SJCRH30 (cell line): Measurements from ENCODE around the gene OCLN. TPM values are rescaled to one million over a fixed set of nuclear protein-coding genes. Genes with fewer than 3 reads are reported as not detected.
"Not testable (repeated sequence)": the region's sequence is repeated elsewhere in the genome, so short reads cannot be mapped to it uniquely, and the experiment has no call there.

Experiments
- DNase-seq, 2 experiments: peaks; one replicate each; pipeline ENCODE4 v3.0.0-alpha.2; 2015 to 2020
- H3K27ac ChIP-seq: fragments of 250-450 bp; sonication (Bioruptor Pico); 2 replicates; pipeline ENCODE4 v1.5.1; 2020; ENCODE audit warnings: mild to moderate bottlenecking, moderate library complexity
- H3K27me3 ChIP-seq: fragments of 250-450 bp; sonication (Bioruptor Pico); 2 replicates; pipeline ENCODE4 v1.5.1; 2020; ENCODE audit warnings: mild to moderate bottlenecking, moderate library complexity
- H3K36me3 ChIP-seq: fragments of 250-450 bp; sonication (Bioruptor Pico); 2 replicates; pipeline ENCODE4 v1.5.1; 2020; ENCODE audit warnings: mild to moderate bottlenecking, moderate library complexity
- H3K4me1 ChIP-seq: fragments of 250-450 bp; sonication (Bioruptor Pico); 2 replicates; pipeline ENCODE4 v1.5.1; 2020; ENCODE audit warnings: mild to moderate bottlenecking, moderate library complexity
- H3K4me3 ChIP-seq: fragments of 250-450 bp; sonication (Bioruptor Pico); 2 replicates; pipeline ENCODE4 v1.5.1; 2020; ENCODE audit warnings: mild to moderate bottlenecking, moderate library complexity
- H3K9me3 ChIP-seq: fragments of 250-450 bp; sonication (Bioruptor Pico); replicated peaks from 2 replicates; pipeline ENCODE4 v1.5.1; 2020; ENCODE audit warnings: mild to moderate bottlenecking, moderate library complexity
- total RNA-seq: library from RNA; depleted of rRNA; stranded (reverse); fragments of >200 nt; shearing (Covaris generic); gene quantifications from 2 replicates; pipeline ENCODE4 v1.2.3, GENCODE V29; 2014

The OCLN gene
- total RNA-seq, 1 experiment from 2014 or later, result 36.1 TPM

GRCh38 chr5:69471516-69471915 lies 21.1 kb upstream of the OCLN start:
- not testable (repeated sequence) for H3K36me3 ChIP-seq, H3K4me1 ChIP-seq, H3K9me3 ChIP-seq, H3K4me3 ChIP-seq, H3K27me3 ChIP-seq, H3K27ac ChIP-seq, DNase-seq

GRCh38 chr5:69472535-69473143 lies 20.0 kb upstream of the OCLN start:
- H3K36me3 ChIP-seq, result not testable (repeated sequence)

DNA sequence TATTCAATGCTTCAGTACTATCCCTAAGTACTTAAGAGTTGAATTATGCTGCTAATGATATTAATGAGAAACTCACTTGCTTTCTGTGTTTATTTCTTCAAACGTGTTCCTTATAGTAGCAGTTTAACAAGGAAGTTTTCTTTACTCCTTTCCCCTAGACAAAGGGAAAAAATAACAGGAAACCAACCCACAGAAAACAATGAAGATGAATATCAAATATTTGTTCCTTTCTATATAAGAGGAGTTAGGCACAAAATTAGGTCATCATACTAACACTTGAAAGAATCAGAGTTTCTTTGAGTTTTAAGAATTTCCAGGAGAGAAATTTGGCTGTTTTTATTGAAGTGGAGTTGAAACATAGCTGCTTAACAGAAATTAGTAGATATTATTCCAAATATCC lies 15.4 kb upstream of the OCLN start:
- Histone ChIP-seq H3K27me3 (no peaks in the 10 kb centered on the region), H3K4me3 (no peak overlapping the region), H3K36me3 (no peaks in the 10 kb centered on the region), H3K4me1 (no peaks in the 10 kb centered on the region), H3K9me3 (no peaks in the 10 kb centered on the region), H3K27ac (no peak overlapping the region)
- DNase-seq, result no peak

More at GRCh38 chr5:69472535-69473143, 20.0 kb upstream of the OCLN start:
- not testable (repeated sequence) for H3K27me3 ChIP-seq, DNase-seq, H3K9me3 ChIP-seq, H3K4me3 ChIP-seq, H3K27ac ChIP-seq, H3K4me1 ChIP-seq

DNA sequence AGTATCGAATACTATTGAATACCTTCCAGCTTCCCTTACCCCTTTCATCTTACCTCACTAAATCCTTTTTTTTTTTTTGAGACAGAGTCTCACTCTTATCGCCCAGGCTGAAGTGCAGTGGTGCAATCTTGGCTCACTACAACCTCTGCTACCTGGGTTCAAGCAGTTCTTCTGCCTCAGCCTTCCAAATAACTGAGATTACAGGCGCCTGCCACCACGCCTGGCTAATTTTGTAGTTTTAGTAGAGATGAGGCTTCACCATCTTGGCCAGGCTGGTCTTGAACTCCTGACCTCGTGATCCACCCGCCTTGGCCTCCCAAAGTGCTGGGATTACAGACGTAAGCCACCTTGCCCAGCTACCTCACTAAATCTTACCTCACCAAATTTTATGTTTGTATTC lies 14.3 kb upstream of the OCLN start:
- not testable (repeated sequence) for H3K4me3 ChIP-seq, H3K9me3 ChIP-seq, DNase-seq, H3K4me1 ChIP-seq, H3K27me3 ChIP-seq, H3K27ac ChIP-seq, H3K36me3 ChIP-seq

- no peaks in the 10 kb centered on the region for H3K36me3 ChIP-seq
- no peak for DNase-seq
- no peaks in the 10 kb centered on the region for H3K9me3 ChIP-seq
- no peaks in the 10 kb centered on the region for H3K27me3 ChIP-seq
- H3K4me1 ChIP-seq, result no peaks in the 10 kb centered on the region
- H3K4me3 ChIP-seq, result no peak overlapping the region
- no peak overlapping the region for H3K27ac ChIP-seq
Observed at GRCh38 chr5:69484891-69485290, 7.7 kb upstream of the OCLN start.

DNA sequence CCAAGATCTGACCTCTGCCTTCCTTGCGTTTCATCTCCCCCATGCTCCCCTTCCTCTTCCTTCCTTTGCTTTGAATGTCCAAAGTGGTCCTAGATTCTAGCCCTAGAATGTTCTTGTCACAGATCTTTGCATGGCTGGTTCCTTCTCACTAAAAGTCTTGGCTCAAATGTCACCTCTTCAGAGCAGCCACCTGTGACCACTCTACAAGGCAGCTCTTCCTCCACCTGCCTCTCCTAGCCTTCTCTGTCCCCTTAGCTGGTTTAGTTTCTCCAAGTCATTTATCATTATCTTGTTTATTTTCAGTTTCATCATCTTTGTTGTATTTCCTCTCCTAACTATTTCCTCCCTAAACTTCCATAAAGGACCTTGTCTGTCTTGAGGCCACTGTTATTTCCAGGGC lies 7.1 kb upstream of the OCLN start:
- H3K9me3 ChIP-seq, result no peaks in the 10 kb centered on the region
- no peak overlapping the region for H3K4me3 ChIP-seq
- H3K36me3 ChIP-seq, result no peaks in the 10 kb centered on the region
- no peak for DNase-seq
- H3K4me1 ChIP-seq, result no peaks in the 10 kb centered on the region
- no peak overlapping the region for H3K27ac ChIP-seq
- H3K27me3 ChIP-seq, result no peaks in the 10 kb centered on the region

GRCh38 chr5:69489246-69489645 lies 3.3 kb upstream of the OCLN start:
- H3K36me3 ChIP-seq, result no peaks in the 10 kb centered on the region
- no peaks in the 10 kb centered on the region for H3K27me3 ChIP-seq
- no peak overlapping the region for H3K4me3 ChIP-seq
- no peaks in the 10 kb centered on the region for H3K9me3 ChIP-seq
- H3K27ac ChIP-seq, result no peak overlapping the region
- H3K4me1 ChIP-seq, result peaks cover 2% of the 10 kb centered on the region; the same call in 1 of the 2 replicates
- DNase-seq, result no peak

DNA sequence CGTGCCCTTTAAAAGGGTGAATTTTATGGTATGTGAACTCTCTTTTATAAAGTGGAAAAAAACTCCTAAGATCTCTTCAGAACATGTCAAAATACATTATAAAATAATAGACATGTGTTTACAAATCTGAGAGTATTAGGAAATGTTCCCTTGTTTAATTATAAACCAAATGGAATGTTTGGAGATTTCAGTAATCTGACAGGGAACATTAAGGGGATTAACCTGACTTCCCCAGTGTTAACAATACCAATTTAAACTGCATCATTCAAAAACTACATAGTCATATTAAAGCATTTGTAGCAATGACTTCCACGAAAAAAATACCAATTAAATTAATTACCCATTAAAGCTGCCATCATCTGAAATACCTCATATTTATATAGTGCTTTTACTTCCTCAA lies 1.6 kb upstream of the OCLN start:
- peaks cover 3% of the 10 kb centered on the region; the same call in 1 of the 2 replicates for H3K4me1 ChIP-seq
- no peak overlapping the region for H3K4me3 ChIP-seq
- DNase-seq, result no peak
- no peaks in the 10 kb centered on the region for H3K9me3 ChIP-seq
- H3K27ac ChIP-seq, result no peak overlapping the region
- H3K27me3 ChIP-seq, result no peaks in the 10 kb centered on the region
- no peaks in the 10 kb centered on the region for H3K36me3 ChIP-seq

DNA sequence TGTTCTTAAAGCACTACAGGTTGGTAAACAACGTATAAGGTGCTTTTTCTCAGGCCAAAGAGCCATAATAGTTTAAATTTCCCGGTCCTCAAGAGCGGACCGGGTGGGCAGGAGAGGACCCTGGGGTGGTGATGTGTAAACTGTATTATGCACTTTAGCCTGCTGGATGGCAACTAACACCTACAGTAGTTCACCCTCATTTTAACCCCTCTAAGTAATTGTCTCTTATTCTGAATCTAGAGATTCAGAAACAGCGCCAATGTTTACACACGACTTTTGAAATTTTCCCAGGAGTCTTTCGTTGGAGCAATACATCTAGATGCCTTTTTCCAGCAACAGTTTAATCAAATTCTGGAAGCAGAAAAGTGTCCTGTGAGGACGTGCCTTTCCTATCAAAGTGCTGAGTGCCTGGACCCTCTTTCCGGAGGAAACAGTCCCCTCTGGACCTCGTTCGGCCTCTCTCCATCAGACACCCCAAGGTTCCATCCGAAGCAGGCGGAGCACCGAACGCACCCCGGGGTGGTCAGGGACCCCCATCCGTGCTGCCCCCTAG lies 676 bp upstream of the OCLN start:
- H3K27me3 ChIP-seq, result no peaks in the 10 kb centered on the region
- no peaks in the 10 kb centered on the region for H3K9me3 ChIP-seq
- H3K4me1 ChIP-seq, result peaks cover 8% of the 10 kb centered on the region
- no peak for DNase-seq
- H3K36me3 ChIP-seq, result no peaks in the 10 kb centered on the region
- peak overlapping the region; percentile 80 for H3K4me3 ChIP-seq
- no peak overlapping the region; the same call in 1 of the 2 replicates for H3K27ac ChIP-seq

DNA sequence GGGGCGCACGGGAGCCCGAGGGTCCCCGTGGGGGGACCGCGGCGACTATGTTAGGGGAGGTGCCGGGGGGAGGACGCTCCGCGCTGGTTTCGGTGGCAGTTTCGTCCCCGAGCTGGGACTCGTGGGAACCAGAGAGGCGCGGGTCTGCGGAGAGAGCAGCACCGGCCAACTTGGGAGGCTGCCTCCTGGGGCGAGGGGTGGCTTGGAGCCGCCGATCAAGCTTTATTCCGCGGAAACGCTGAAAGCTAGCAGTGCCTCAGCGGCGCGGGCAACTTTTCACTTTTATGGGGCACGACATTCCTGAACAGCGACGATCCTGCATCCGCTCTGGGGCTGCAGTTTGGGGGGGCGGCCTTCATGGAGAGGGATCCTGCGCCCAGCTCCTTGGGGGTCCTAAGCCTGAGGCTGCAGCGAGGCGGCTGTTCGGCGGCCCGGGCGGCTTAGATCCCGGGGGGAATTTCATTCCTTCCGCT lies 369 bp downstream of the OCLN start:
- Histone ChIP-seq H3K4me3 (peak overlapping the region; percentile 80), H3K36me3 (no peaks in the 10 kb centered on the region), H3K27me3 (no peaks in the 10 kb centered on the region), H3K27ac (peak overlapping the region; percentile 79), H3K4me1 (peaks cover 13% of the 10 kb centered on the region), H3K9me3 (no peaks in the 10 kb centered on the region)
- peak; percentile 59 to 62 for DNase-seq

- H3K4me1 ChIP-seq, result peaks cover 13% of the 10 kb centered on the region
- H3K9me3 ChIP-seq, result no peaks in the 10 kb centered on the region
- peak; percentile 79 to 80 for DNase-seq
- H3K27me3 ChIP-seq, result no peaks in the 10 kb centered on the region
- no peaks in the 10 kb centered on the region for H3K36me3 ChIP-seq
- peak overlapping the region; percentile 80 for H3K4me3 ChIP-seq
- peak overlapping the region; percentile 79 for H3K27ac ChIP-seq
Observed at GRCh38 chr5:69493396-69494133, 975 bp downstream of the OCLN start.

- Histone ChIP-seq H3K4me1 (peaks cover 19% of the 10 kb centered on the region), H3K36me3 (no peaks in the 10 kb centered on the region), H3K27me3 (no peaks in the 10 kb centered on the region), H3K9me3 (no peaks in the 10 kb centered on the region), H3K4me3 (peak overlapping the region; percentile 80), H3K27ac (peak overlapping the region; percentile 79; the same call in 1 of the 2 replicates)
- DNase-seq, result no peak
Observed at GRCh38 chr5:69494452-69494851, 1.9 kb downstream of the OCLN start.

DNA sequence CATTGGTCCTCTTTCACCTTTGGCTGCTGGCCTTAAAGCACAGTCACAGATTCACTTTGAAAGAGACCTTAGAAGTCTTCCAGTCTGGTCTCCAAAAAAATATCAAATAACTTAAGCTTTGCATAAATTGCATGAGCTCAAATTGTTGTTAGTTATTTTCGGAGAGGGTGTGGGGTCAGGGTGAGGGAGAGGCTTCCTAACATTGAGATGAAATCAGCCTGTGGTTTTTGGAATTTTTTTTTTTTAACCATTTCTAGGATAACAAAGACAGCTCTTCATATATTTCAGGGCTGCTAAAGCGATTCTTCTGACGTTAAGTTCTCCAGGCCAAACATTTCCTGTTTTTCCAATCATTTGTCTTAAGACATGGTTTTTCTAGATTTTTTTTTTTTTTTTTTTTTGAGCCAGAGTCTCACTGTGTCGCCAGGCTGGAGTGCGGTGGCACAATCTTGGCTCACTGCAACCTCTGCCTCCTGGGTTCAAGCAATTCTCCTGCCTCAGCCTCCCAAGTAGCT lies 4.5 kb downstream of the OCLN start:
- H3K36me3 ChIP-seq, result no peaks in the 10 kb centered on the region
- peak in 1 of 2 experiments; percentile 47 for DNase-seq
- H3K9me3 ChIP-seq, result no peaks in the 10 kb centered on the region
- H3K27ac ChIP-seq, result peak overlapping the region; percentile 43; the same call in 1 of the 2 replicates
- H3K27me3 ChIP-seq, result no peaks in the 10 kb centered on the region
- peaks cover 42% of the 10 kb centered on the region for H3K4me1 ChIP-seq
- H3K4me3 ChIP-seq, result no peak overlapping the region

- DNase-seq, result no peak
- no peak overlapping the region for H3K4me3 ChIP-seq
- no peaks in the 10 kb centered on the region for H3K36me3 ChIP-seq
- no peaks in the 10 kb centered on the region for H3K9me3 ChIP-seq
- no peak overlapping the region for H3K27ac ChIP-seq
- no peaks in the 10 kb centered on the region for H3K27me3 ChIP-seq
- H3K4me1 ChIP-seq, result peaks cover 55% of the 10 kb centered on the region
Observed at GRCh38 chr5:69498384-69498783, 5.8 kb downstream of the OCLN start.

DNA sequence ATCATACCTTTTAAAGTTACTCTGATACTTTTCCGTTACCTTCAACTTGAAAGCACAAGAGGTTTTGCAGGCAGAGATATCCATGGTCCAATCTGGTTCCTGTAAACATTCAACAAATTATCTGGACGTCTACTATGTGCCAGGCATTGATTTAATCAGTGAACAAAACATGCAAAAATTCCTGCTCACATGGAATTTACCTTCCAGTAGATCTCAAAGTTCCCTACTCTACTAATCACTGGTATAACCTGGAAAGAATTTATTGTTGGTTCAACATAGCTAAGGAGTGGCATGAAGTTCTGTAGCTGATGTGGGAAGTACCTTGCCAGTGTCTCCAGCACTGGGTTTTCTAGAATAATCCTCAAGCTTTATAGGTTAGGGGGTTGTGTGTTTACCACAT lies 9.8 kb downstream of the OCLN start:
- H3K27ac ChIP-seq, result peak overlapping the region; percentile 90

More for the DNA sequence above, 9.8 kb downstream of the OCLN start:
- DNase-seq, result no peak
- Histone ChIP-seq H3K9me3 (no peaks in the 10 kb centered on the region), H3K4me1 (peaks cover 45% of the 10 kb centered on the region), H3K27me3 (no peaks in the 10 kb centered on the region), H3K36me3 (no peaks in the 10 kb centered on the region), H3K4me3 (no peak overlapping the region)
